PFSK-1 (cell line): ENCODE results near the gene ACAD11.

Experiments used
- FOXP2 ChIP-seq: optimal IDR thresholded peaks from 2 replicates; pipeline ENCODE3; 2011; ENCODE audit warnings: borderline replicate concordance, control low read depth, inconsistent platforms; ENCODE audit not compliant: insufficient read depth; ENCODE audit errors: extremely low read length, extremely low read depth
- POLR2AphosphoS5 ChIP-seq: IDR thresholded peaks from 2 replicates; pipeline ENCODE4 v1.6.1; 2012; ENCODE audit warnings: low read depth, mild to moderate bottlenecking, control low read depth, low read length, moderate library complexity
- SIN3A ChIP-seq: IDR thresholded peaks from 2 replicates; pipeline ENCODE4 v1.6.1; 2012; ENCODE audit warnings: mild to moderate bottlenecking, low read length, moderate library complexity, borderline replicate concordance; ENCODE audit not compliant: insufficient read depth
- TAF1 ChIP-seq: IDR thresholded peaks from 2 replicates; pipeline ENCODE4 v1.6.1; 2012; ENCODE audit warnings: low read length, control low read depth, borderline replicate concordance; ENCODE audit not compliant: insufficient read depth
- TF ChIP-seq, protein P1 (sequence below), 2 experiments: IDR thresholded peaks; 2 replicates each; pipeline versions ENCODE4 v1.6.1 to v1.8.0; 2011 to 2012; ENCODE audit warnings: low read depth in 2 of 2, low read length in 2 of 2, control low read depth in 1 of 2, inconsistent platforms in 1 of 2, mild to moderate bottlenecking in 1 of 2, moderate library complexity in 1 of 2; ENCODE audit not compliant: insufficient read depth in 1 of 2

Gene ACAD11

DNA sequence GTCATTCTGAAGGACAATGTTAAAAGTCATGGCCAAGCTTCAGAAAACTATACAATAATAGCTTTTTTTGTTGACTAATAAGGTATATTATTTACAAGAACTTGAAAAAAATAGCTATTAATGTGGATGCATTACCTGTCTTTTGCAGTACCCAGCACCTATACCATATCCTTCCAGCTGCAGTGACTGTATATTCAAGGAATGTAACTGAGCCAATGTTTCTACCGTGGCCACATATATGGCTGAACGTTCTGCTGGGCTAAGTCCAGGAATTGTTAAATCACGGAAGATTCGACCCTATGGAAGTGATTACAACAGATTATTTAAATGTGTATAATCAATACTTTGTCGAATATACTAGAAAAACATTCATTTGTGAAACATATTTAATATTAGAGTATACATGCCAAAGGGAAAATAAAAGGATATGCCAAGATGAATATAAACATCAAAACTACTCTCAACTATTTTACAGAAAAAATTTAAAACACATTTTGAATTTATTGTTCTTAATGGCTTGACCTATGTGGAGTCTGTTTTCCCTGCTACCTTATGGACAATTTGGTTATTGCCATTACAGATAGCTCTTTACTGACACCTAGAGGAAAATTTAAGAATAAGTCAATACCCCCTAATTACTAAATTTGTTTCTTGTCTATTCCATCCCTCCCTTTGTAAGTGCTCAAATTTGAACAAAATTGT lies 17.6 kb downstream of the ACAD11 start:
- TF ChIP-seq FOXP2 (no peak), TAF1 (no peak), SIN3A (no peak), POLR2AphosphoS5 (no peak)
- TF ChIP-seq, protein P1, sequence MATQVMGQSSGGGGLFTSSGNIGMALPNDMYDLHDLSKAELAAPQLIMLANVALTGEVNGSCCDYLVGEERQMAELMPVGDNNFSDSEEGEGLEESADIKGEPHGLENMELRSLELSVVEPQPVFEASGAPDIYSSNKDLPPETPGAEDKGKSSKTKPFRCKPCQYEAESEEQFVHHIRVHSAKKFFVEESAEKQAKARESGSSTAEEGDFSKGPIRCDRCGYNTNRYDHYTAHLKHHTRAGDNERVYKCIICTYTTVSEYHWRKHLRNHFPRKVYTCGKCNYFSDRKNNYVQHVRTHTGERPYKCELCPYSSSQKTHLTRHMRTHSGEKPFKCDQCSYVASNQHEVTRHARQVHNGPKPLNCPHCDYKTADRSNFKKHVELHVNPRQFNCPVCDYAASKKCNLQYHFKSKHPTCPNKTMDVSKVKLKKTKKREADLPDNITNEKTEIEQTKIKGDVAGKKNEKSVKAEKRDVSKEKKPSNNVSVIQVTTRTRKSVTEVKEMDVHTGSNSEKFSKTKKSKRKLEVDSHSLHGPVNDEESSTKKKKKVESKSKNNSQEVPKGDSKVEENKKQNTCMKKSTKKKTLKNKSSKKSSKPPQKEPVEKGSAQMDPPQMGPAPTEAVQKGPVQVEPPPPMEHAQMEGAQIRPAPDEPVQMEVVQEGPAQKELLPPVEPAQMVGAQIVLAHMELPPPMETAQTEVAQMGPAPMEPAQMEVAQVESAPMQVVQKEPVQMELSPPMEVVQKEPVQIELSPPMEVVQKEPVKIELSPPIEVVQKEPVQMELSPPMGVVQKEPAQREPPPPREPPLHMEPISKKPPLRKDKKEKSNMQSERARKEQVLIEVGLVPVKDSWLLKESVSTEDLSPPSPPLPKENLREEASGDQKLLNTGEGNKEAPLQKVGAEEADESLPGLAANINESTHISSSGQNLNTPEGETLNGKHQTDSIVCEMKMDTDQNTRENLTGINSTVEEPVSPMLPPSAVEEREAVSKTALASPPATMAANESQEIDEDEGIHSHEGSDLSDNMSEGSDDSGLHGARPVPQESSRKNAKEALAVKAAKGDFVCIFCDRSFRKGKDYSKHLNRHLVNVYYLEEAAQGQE (IDR thresholded peaks at IDR 0.05; ENCODE audit: insufficient read depth in 1 of 2, low read depth in 2 of 2, low read length in 2 of 2), result no peak

DNA sequence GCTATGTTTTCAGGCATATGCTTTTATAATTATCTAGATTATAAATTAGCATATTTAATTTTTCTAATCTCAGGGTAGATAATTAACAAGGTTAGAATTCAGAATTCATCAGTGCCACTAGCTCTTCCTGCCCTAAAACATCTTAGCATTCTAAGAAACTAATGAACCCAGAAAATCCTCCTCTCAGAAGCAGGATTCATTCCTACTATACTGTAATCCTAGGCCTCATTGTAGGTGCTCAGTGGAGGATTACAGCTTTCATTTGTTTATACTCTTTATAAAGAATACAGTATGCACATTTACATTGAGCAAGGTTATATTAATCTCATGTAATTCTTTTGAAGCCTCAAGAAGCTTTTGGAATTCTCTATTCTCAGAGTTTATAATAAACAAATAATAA lies 20.9 kb downstream of the ACAD11 start:
- no peak for TF ChIP-seq POLR2AphosphoS5
- TF ChIP-seq, protein P1 (IDR thresholded peaks at IDR 0.05; ENCODE audit: insufficient read depth in 1 of 2, low read depth in 2 of 2, low read length in 2 of 2), result no peak
- no peak for TF ChIP-seq SIN3A
- TF ChIP-seq FOXP2, result no peak
- no peak for TF ChIP-seq TAF1

DNA sequence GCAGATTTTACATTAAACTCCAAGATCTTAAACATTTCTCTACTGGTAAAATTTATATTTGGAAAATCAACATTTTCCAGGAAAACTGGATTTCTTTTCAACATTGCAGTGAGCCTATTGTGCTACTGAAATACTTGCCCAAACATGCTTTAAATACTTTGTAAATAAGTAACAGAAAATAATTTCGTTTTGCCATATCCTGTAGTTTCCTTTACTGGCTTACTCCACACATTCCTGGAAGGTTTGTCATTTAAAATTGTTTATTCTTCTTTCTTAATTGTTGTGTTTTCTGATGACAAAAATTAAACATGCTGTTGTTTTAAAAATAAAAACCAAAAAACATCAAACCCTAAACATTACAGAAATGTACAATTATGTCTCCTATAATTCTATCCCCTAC lies 22.0 kb downstream of the ACAD11 start:
- TF ChIP-seq SIN3A (no peak), POLR2AphosphoS5 (no peak), FOXP2 (no peak), TAF1 (no peak)
- TF ChIP-seq, protein P1 (IDR thresholded peaks at IDR 0.05; ENCODE audit: insufficient read depth in 1 of 2, low read depth in 2 of 2, low read length in 2 of 2), result no peak

DNA sequence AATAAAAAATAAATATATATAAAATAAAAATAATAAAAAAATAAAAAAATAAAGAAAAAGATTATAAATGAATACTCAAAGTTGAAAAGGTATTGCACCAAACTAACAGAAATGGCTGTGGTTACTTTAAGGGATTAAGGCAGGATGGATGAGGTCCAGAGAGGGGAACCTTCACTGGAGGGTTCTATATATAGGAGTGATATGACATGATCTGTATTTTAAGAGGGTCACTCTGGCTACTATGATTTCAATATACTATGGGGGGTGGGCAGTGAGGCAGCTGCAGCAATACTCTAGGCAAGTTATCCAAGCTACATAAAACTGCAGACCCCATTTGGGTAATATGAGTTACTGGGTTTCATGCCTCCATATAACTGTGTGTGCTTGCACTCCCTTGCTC lies 24.6 kb downstream of the ACAD11 start:
- TF ChIP-seq TAF1, result no peak

DNA sequence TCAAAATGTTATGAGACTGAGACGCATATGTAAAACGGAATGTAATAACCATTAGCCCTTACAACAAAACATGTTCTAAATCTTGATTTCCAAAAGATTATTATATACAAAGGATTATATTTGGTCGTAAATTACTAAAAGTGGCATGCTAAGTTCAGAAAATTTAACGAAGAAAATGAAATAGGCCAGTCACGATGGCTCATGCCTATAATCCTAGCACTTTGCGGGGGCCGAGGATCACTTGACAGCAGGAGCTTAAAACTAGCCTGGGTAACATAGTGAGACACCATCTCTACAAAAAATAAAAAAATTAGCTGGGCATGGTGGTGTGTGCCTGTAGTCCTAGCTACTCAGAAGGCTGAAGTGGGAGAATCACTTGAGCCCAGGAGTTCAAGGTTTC lies 29.0 kb downstream of the ACAD11 start:
- TF ChIP-seq SIN3A (no peak), POLR2AphosphoS5 (no peak), FOXP2 (no peak), TAF1 (no peak)
- TF ChIP-seq, protein P1 (IDR thresholded peaks at IDR 0.05; ENCODE audit: insufficient read depth in 1 of 2, low read depth in 2 of 2, low read length in 2 of 2), result no peak
